ENCODE measurements around the gene RNASE12. TPM values are rescaled to one million over a fixed set of nuclear protein-coding genes. Genes with fewer than 3 reads are reported as not detected.

RNASE12 gene
- total RNA-seq, 1 experiment from 2014 or later: not detected

DNA sequence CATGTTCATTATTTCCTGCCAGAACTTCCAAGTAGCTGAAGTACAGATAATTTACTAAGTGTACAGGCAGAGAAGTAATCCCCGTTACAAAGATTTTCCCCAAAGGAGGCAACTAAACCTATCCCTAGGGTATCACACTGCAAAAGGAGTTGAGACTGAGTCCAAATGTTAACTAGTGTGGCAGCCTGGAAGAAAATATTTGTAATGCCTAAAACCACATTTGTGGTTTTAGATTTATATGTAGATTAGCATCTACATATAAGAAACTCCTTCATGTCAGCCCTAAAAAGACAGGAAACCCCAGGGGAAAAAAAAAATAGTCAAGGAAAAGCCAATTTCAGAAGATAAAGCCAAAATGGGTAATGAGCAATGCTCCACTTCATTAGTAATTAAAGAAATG is 1.4 kb upstream of the RNASE12 start:
- no peaks in the 10 kb centered on the region for H3K79me2 ChIP-seq (ENCODE audit: insufficient read depth, low read length)
- H3K9me2 ChIP-seq (ENCODE audit: insufficient read depth): no peaks in the 10 kb centered on the region
- intact Hi-C loops (cut with micrococcal nuclease): no loop called here
- no TSS peak for BruUV-seq (replicated peaks)
- DNase-seq (ENCODE audit: low read depth, low spot score) (no peak), ATAC-seq (no peak)
- CTCF ChIA-PET: no interaction called here
- H3K27ac ChIP-seq (ENCODE audit: low read depth, low read length): no peak overlapping the region
- no peaks in the 10 kb centered on the region for H3K36me3 ChIP-seq (ENCODE audit: control insufficient read depth in 1 of 2, insufficient read depth in 2 of 2, low read length in 2 of 2)
- H3K4me3 ChIP-seq (replicated peaks in 1 of 2; ENCODE audit: low read depth in 1 of 2, low read length in 2 of 2): no peak overlapping the region
- no peaks in the 10 kb centered on the region for H3K4me1 ChIP-seq (ENCODE audit: control insufficient read depth in 1 of 2, insufficient read depth in 2 of 2, low read length in 2 of 2)
- no peaks in the 10 kb centered on the region for H4K20me1 ChIP-seq (ENCODE audit: insufficient read depth)
- no peak overlapping the region for H3K4me2 ChIP-seq (ENCODE audit: low read length)
- RAD21 ChIA-PET (ENCODE audit: low non-redundant PET in 1 of 2, low total read pairs in 2 of 2, uncharacterized antibody in 2 of 2, unreplicated experiment in 2 of 2): no interaction called here
- H3K27me3 ChIP-seq (ENCODE audit: insufficient read depth, low read length): peaks cover 14% of the 10 kb centered on the region; the same call in 1 of the 2 replicates
- POLR2A ChIA-PET: no interaction called here
- TF ChIP-seq CEBPB (IDR thresholded peaks at IDR 0.05; ENCODE audit: low read depth) (no peak), CBX3 (IDR thresholded peaks at IDR 0.05; ENCODE audit: low read depth) (no peak), RAD21 (IDR thresholded peaks at IDR 0.05; ENCODE audit: low read depth) (no peak), EZH2phosphoT487 (IDR thresholded peaks at IDR 0.05; ENCODE audit: borderline replicate concordance) (no peak), ZNF274 (IDR thresholded peaks at IDR 0.05; ENCODE audit: low read depth, low read length) (no peak), POLR2AphosphoS5 (IDR thresholded peaks at IDR 0.05; ENCODE audit: low read depth, low read length) (no peak), SP1 (IDR thresholded peaks at IDR 0.05; ENCODE audit: low read depth) (no peak), TCF7L2 (IDR thresholded peaks at IDR 0.05; ENCODE audit: borderline replicate concordance, extremely low read depth, insufficient read depth, insufficient read length) (no peak), EZH2 (IDR thresholded peaks at IDR 0.05) (no peak), EGR1 (IDR thresholded peaks at IDR 0.05; ENCODE audit: low read depth) (no peak), ELF1 (IDR thresholded peaks at IDR 0.05; ENCODE audit: borderline replicate concordance, low read depth) (no peak), FOSL1 (IDR thresholded peaks at IDR 0.05; ENCODE audit: low read depth) (no peak), SIN3A (IDR thresholded peaks at IDR 0.05; ENCODE audit: low read depth) (no peak), YY1 (IDR thresholded peaks at IDR 0.05; ENCODE audit: extremely low read depth, insufficient replicate concordance, low read depth, low read length) (no peak), SRF (IDR thresholded peaks at IDR 0.05; ENCODE audit: low read depth) (no peak), JUND (IDR thresholded peaks at IDR 0.05) (no peak)
- TF ChIP-seq, protein P1, sequence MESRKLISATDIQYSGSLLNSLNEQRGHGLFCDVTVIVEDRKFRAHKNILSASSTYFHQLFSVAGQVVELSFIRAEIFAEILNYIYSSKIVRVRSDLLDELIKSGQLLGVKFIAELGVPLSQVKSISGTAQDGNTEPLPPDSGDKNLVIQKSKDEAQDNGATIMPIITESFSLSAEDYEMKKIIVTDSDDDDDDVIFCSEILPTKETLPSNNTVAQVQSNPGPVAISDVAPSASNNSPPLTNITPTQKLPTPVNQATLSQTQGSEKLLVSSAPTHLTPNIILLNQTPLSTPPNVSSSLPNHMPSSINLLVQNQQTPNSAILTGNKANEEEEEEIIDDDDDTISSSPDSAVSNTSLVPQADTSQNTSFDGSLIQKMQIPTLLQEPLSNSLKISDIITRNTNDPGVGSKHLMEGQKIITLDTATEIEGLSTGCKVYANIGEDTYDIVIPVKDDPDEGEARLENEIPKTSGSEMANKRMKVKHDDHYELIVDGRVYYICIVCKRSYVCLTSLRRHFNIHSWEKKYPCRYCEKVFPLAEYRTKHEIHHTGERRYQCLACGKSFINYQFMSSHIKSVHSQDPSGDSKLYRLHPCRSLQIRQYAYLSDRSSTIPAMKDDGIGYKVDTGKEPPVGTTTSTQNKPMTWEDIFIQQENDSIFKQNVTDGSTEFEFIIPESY (IDR thresholded peaks at IDR 0.05; ENCODE audit: extremely low read depth, insufficient replicate concordance, low read length): no peak
- TF ChIP-seq, protein P2, sequence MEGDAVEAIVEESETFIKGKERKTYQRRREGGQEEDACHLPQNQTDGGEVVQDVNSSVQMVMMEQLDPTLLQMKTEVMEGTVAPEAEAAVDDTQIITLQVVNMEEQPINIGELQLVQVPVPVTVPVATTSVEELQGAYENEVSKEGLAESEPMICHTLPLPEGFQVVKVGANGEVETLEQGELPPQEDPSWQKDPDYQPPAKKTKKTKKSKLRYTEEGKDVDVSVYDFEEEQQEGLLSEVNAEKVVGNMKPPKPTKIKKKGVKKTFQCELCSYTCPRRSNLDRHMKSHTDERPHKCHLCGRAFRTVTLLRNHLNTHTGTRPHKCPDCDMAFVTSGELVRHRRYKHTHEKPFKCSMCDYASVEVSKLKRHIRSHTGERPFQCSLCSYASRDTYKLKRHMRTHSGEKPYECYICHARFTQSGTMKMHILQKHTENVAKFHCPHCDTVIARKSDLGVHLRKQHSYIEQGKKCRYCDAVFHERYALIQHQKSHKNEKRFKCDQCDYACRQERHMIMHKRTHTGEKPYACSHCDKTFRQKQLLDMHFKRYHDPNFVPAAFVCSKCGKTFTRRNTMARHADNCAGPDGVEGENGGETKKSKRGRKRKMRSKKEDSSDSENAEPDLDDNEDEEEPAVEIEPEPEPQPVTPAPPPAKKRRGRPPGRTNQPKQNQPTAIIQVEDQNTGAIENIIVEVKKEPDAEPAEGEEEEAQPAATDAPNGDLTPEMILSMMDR (IDR thresholded peaks at IDR 0.05 in 2 of 3, conservative IDR thresholded peaks at IDR 0.05 in 1 of 3; ENCODE audit: borderline replicate concordance in 1 of 3, insufficient read depth in 1 of 3, low read depth in 2 of 3, low read length in 2 of 3): no peak
- TF ChIP-seq, protein P3, sequence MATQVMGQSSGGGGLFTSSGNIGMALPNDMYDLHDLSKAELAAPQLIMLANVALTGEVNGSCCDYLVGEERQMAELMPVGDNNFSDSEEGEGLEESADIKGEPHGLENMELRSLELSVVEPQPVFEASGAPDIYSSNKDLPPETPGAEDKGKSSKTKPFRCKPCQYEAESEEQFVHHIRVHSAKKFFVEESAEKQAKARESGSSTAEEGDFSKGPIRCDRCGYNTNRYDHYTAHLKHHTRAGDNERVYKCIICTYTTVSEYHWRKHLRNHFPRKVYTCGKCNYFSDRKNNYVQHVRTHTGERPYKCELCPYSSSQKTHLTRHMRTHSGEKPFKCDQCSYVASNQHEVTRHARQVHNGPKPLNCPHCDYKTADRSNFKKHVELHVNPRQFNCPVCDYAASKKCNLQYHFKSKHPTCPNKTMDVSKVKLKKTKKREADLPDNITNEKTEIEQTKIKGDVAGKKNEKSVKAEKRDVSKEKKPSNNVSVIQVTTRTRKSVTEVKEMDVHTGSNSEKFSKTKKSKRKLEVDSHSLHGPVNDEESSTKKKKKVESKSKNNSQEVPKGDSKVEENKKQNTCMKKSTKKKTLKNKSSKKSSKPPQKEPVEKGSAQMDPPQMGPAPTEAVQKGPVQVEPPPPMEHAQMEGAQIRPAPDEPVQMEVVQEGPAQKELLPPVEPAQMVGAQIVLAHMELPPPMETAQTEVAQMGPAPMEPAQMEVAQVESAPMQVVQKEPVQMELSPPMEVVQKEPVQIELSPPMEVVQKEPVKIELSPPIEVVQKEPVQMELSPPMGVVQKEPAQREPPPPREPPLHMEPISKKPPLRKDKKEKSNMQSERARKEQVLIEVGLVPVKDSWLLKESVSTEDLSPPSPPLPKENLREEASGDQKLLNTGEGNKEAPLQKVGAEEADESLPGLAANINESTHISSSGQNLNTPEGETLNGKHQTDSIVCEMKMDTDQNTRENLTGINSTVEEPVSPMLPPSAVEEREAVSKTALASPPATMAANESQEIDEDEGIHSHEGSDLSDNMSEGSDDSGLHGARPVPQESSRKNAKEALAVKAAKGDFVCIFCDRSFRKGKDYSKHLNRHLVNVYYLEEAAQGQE (IDR thresholded peaks at IDR 0.05; ENCODE audit: low read depth): no peak
- TF ChIP-seq, protein P4, sequence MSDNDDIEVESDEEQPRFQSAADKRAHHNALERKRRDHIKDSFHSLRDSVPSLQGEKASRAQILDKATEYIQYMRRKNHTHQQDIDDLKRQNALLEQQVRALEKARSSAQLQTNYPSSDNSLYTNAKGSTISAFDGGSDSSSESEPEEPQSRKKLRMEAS (IDR thresholded peaks at IDR 0.05): no peak
- no peak overlapping the region for H2AFZ ChIP-seq (ENCODE audit: low read depth, low read length, poor library complexity, severe bottlenecking)
- no peak overlapping the region for H3K9ac ChIP-seq (ENCODE audit: low read length)
- H3K9me3 ChIP-seq (ENCODE audit: control insufficient read depth in 1 of 2, insufficient read depth in 1 of 2, low read depth in 1 of 2, low read length in 2 of 2): no peaks in the 10 kb centered on the region

Measured in HCT116 (cell line).